ENCODE data around the gene KRT78. TPM values are rescaled to one million over a fixed set of nuclear protein-coding genes. Genes with fewer than 3 reads are reported as not detected.
A peak's percentile ranks its signal among the peaks of the same experiment; 100 is the strongest.
"Not testable (repeated sequence)": the region's sequence is repeated elsewhere in the genome, so short reads cannot be mapped to it uniquely, and the experiment has no call there.

KRT78 gene
- polyA plus RNA-seq, 1 donor, result not detected

GRCh38 chr12:52872644-52873389 lies 24.0 kb upstream of the KRT78 start:
- DNase-seq, result no peak

- no peak for DNase-seq
Measured at GRCh38 chr12:52871291-52872039, 22.7 kb upstream of the KRT78 start.

GRCh38 chr12:52870361-52871290 lies 21.8 kb upstream of the KRT78 start:
- no peak for DNase-seq

- DNase-seq, result no peak
Measured at GRCh38 chr12:52867642-52868041, 18.8 kb upstream of the KRT78 start.

GRCh38 chr12:52867152-52867551 lies 18.4 kb upstream of the KRT78 start:
- no peak for DNase-seq

- peak; percentile 62 for DNase-seq
Measured at GRCh38 chr12:52865090-52865944, 16.5 kb upstream of the KRT78 start.

- DNase-seq, result no peak
Measured at GRCh38 chr12:52862023-52862422, 13.2 kb upstream of the KRT78 start.

GRCh38 chr12:52861511-52861910 lies 12.7 kb upstream of the KRT78 start:
- DNase-seq, result no peak

- no peak for DNase-seq
Measured at GRCh38 chr12:52860102-52860823, 11.5 kb upstream of the KRT78 start.

- no peak for DNase-seq
Measured at GRCh38 chr12:52857500-52857899, 8.7 kb upstream of the KRT78 start.

- no peak for DNase-seq
Measured at GRCh38 chr12:52856787-52857186, 8.0 kb upstream of the KRT78 start.

- DNase-seq, result not testable (repeated sequence)
Measured at GRCh38 chr12:52856077-52856476, 7.3 kb upstream of the KRT78 start.

GRCh38 chr12:52851787-52852186 lies 3.0 kb upstream of the KRT78 start:
- no peak for DNase-seq

- no peak for DNase-seq
Measured at GRCh38 chr12:52850681-52851080, 1.9 kb upstream of the KRT78 start.

GRCh38 chr12:52849511-52849910 lies 717 bp upstream of the KRT78 start:
- DNase-seq, result no peak

- DNase-seq, result no peak
Measured at GRCh38 chr12:52847335-52848102, 1.3 kb downstream of the KRT78 start.

- no peak for DNase-seq
Measured at GRCh38 chr12:52846356-52846970, 2.3 kb downstream of the KRT78 start.

GRCh38 chr12:52845946-52846345 lies 2.8 kb downstream of the KRT78 start:
- no peak for DNase-seq

GRCh38 chr12:52844386-52844785 lies 4.4 kb downstream of the KRT78 start:
- DNase-seq, result no peak
